Measurements from ENCODE around the gene CHI3L2. TPM values are rescaled to one million over a fixed set of nuclear protein-coding genes. Genes with fewer than 3 reads are reported as not detected.
A peak's percentile ranks its signal among the peaks of the same experiment; 100 is the strongest.

The CHI3L2 gene
- total and polyA plus RNA-seq, 9 of the 15 experiments (the other 6 are each of a cell fraction or from before 2014, with no cell fraction given) = 0.07 to 0.27 (median 0.15) TPM; not detected in 6

GRCh38 chr1:111202707-111203623 lies 24.5 kb upstream of the CHI3L2 start (continued):
- TF ChIP-seq E4F1 (CRISPR knock-in tag; IDR thresholded peaks at IDR 0.05; ENCODE audit: borderline replicate concordance) (no peak), ZNF780A (CRISPR knock-in tag; IDR thresholded peaks at IDR 0.05) (no peak), MAX (CRISPR knock-in tag; IDR thresholded peaks at IDR 0.05) (no peak), ELF1 (tag; IDR thresholded peaks at IDR 0.05) (peak; percentile 71; the same call in 1 of the 2 replicates), ZNF583 (CRISPR knock-in tag; IDR thresholded peaks at IDR 0.05) (peak; percentile 50; the same call in 1 of the 2 replicates), TFAP4 (CRISPR knock-in tag; IDR thresholded peaks at IDR 0.05; ENCODE audit: borderline replicate concordance) (no peak), ZNF561 (CRISPR knock-in tag; conservative IDR thresholded peaks at IDR 0.05) (no peak), CTCF (IDR thresholded peaks at IDR 0.05 in 2 of 3, conservative IDR thresholded peaks at IDR 0.05 in 1 of 3; ENCODE audit: insufficient read depth in 2 of 3, low read depth in 1 of 3, low read length in 3 of 3) (0 out of 6 replicates have a peak, but pooled peaks of 1 of the 3 experiments have one; percentile 16), SOX6 (IDR thresholded peaks at IDR 0.05) (peak; percentile 10; the same call in 1 of the 2 replicates), NBN (IDR thresholded peaks at IDR 0.05; ENCODE audit: low read depth) (no peak), NR2C2 (CRISPR knock-in tag; IDR thresholded peaks at IDR 0.05) (no peak), NR2C2 (tag; IDR thresholded peaks at IDR 0.05) (peak; percentile 61), JUND (IDR thresholded peaks at IDR 0.05; ENCODE audit: borderline replicate concordance, low read depth, low read length) (no peak), JUND (tag; IDR thresholded peaks at IDR 0.05; ENCODE audit: borderline replicate concordance, low read depth, low read length) (no peak), POLR2AphosphoS5 (IDR thresholded peaks at IDR 0.05; ENCODE audit: control insufficient read depth, insufficient read depth, low read depth, low read length) (no peak), CCNT2 (IDR thresholded peaks at IDR 0.05; ENCODE audit: borderline replicate concordance, extremely low read depth, insufficient read length, low read depth, low read length) (no peak), ZNF639 (CRISPR knock-in tag; conservative IDR thresholded peaks at IDR 0.05 in 1 of 2, IDR thresholded peaks at IDR 0.05 in 1 of 2) (peak in 1 of 2 experiments; percentile 50; a peak in 1 of 4 replicates)
